GM10266 (cell line): ENCODE data around the gene TPPP.

Experiments used
- DNase-seq: peaks from one replicate; pipeline ENCODE4 v3.0.0; 2012; ENCODE audit errors: extremely low spot score
- CTCF ChIP-seq: IDR thresholded peaks from 2 replicates; pipeline ENCODE4 v1.5.1; 2012; ENCODE audit warnings: mild to moderate bottlenecking, low read depth; ENCODE audit not compliant: control insufficient read depth, insufficient read depth; ENCODE audit errors: missing control alignments

Gene TPPP

GRCh38 chr5:624951-625230 lies 68.3 kb downstream of the TPPP start:
- no peak for TF ChIP-seq CTCF

GRCh38 chr5:624118-624950 lies 68.8 kb downstream of the TPPP start:
- no peak for DNase-seq

More at GRCh38 chr5:624951-625230, 68.3 kb downstream of the TPPP start:
- no peak for DNase-seq

GRCh38 chr5:623531-623930 lies 69.6 kb downstream of the TPPP start:
- TF ChIP-seq CTCF: no peak
- DNase-seq: no peak

More at GRCh38 chr5:624118-624950, 68.8 kb downstream of the TPPP start:
- TF ChIP-seq CTCF: no peak

GRCh38 chr5:622946-623522 lies 70.1 kb downstream of the TPPP start:
- no peak for DNase-seq
- TF ChIP-seq CTCF: no peak

GRCh38 chr5:622359-622758 lies 70.8 kb downstream of the TPPP start:
- no peak for TF ChIP-seq CTCF
- DNase-seq: no peak

- DNase-seq: no peak
- no peak for TF ChIP-seq CTCF
These were observed 71.8 kb downstream of the TPPP start for GRCh38 chr5:621341-621761.

GRCh38 chr5:620586-621180 lies 72.5 kb downstream of the TPPP start:
- TF ChIP-seq CTCF: no peak
- no peak for DNase-seq
